ENCODE results near the gene ATRNL1.
"Not testable (repeated sequence)": the region's sequence is repeated elsewhere in the genome, so short reads cannot be mapped to it uniquely, and the experiment has no call there.

ATRNL1 gene

DNA sequence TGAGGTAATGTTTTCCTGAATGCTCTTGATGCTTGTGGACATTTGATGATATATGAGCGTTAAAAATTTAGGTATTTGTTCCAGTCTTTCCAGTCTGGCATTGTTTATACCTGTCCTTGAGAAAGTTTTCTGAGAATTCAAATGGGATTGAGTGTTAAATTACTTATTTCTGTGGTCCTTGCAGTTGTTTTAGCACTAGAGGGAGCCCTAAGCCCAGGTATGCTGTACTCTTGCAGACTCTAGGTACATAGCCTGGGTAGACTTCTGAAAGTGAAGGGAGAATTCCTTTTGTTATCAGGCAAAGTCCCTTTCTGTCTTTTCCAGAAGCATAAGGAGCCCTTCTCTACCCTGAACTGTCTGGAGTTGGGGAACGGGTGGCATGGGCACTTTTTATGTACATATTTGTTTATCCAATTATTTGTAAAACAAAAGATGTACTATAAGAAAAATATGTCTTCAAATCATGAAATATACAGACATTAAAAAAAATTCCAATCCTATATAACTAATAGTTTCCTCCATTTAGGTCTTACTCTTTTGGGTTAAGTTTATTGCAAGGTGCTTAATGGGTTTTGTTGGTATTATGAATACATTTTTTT, 262.1 kb downstream of the ATRNL1 start:
- no peaks in the 10 kb centered on the region for H3K4me1 ChIP-seq (ENCODE audit: insufficient read depth, insufficient read length)
- H3K4me3 ChIP-seq (ENCODE audit: insufficient read length, low read depth) = no peak overlapping the region
- H3K9me3 ChIP-seq (ENCODE audit: insufficient read depth, low read length) = no peaks in the 10 kb centered on the region
- H3K36me3 ChIP-seq (ENCODE audit: insufficient read depth, insufficient read length, low read length) = no peaks in the 10 kb centered on the region
- H3K9ac ChIP-seq (ENCODE audit: insufficient read length, low read depth) = no peak overlapping the region
- no peak for TF ChIP-seq SUZ12 (IDR thresholded peaks at IDR 0.05; ENCODE audit: extremely low read depth, insufficient read depth, insufficient read length)
- TF ChIP-seq ZNF274 (IDR thresholded peaks at IDR 0.05; ENCODE audit: low read depth, low read length) = no peak
- TF ChIP-seq YY1 (IDR thresholded peaks at IDR 0.05; ENCODE audit: insufficient read depth, insufficient read length) = no peak
- DNase-seq (ENCODE audit: low read depth, low spot score) = peak; percentile 61
- no peaks in the 10 kb centered on the region for H3K27me3 ChIP-seq (ENCODE audit: insufficient read depth, insufficient read length)

DNA sequence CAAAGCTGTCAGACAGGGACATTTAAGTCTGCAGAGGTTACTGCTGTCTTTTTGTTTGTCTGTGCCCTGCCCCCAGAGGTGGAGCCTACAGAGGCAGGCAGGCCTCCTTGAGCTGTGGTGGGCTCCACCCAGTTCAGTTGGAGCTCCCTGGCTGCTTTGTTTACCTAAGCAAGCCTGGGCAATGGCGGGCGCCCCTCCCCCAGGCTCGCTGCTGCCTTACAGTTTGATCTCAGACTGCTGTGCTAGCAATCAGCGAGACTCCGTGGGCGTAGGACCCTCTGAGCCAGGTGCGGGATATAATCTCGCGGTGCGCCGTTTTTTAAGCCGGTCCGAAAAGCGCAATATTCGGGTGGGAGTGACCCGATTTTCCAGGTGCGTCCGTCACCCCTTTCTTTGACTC, 274.8 kb downstream of the ATRNL1 start:
- H3K27me3 ChIP-seq (ENCODE audit: insufficient read depth, insufficient read length); H3K9ac ChIP-seq (ENCODE audit: insufficient read length, low read depth); H3K36me3 ChIP-seq (ENCODE audit: insufficient read depth, insufficient read length, low read length); DNase-seq (ENCODE audit: low read depth, low spot score); H3K4me3 ChIP-seq (ENCODE audit: insufficient read length, low read depth); H3K4me1 ChIP-seq (ENCODE audit: insufficient read depth, insufficient read length): not testable (repeated sequence)
- H3K9me3 ChIP-seq (ENCODE audit: insufficient read depth, low read length) = peaks cover 17% of the 10 kb centered on the region; the same call in 1 of the 2 replicates

DNA sequence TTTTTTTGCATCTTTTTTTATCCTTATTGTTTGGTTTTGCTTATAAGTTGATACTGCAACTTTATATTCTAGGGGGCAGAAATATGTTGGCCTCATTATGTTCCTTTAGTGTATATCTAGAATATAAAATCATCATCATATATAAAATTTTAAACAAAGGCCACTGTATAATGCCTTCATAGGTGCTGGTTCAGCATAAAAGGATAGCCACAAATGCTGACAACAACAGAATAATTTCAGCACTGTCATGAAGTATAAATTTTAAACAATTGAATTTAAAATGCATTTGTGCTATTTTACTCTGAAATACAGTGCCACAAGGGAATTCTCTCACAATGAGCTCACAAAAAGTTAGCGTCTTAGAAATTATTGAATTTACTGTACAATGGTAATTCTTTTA, 285.9 kb downstream of the ATRNL1 start:
- Histone ChIP-seq H3K9me3 (ENCODE audit: insufficient read depth, low read length) (no peaks in the 10 kb centered on the region), H3K9ac (ENCODE audit: insufficient read length, low read depth) (no peak overlapping the region), H3K4me1 (ENCODE audit: insufficient read depth, insufficient read length) (no peaks in the 10 kb centered on the region), H3K4me3 (ENCODE audit: insufficient read length, low read depth) (no peak overlapping the region), H3K36me3 (ENCODE audit: insufficient read depth, insufficient read length, low read length) (no peaks in the 10 kb centered on the region), H3K27me3 (ENCODE audit: insufficient read depth, insufficient read length) (no peaks in the 10 kb centered on the region)
- TF ChIP-seq YY1 (IDR thresholded peaks at IDR 0.05; ENCODE audit: insufficient read depth, insufficient read length) (no peak), SUZ12 (IDR thresholded peaks at IDR 0.05; ENCODE audit: extremely low read depth, insufficient read depth, insufficient read length) (no peak), ZNF274 (IDR thresholded peaks at IDR 0.05; ENCODE audit: low read depth, low read length) (no peak)
- no peak for DNase-seq (ENCODE audit: low read depth, low spot score)

DNA sequence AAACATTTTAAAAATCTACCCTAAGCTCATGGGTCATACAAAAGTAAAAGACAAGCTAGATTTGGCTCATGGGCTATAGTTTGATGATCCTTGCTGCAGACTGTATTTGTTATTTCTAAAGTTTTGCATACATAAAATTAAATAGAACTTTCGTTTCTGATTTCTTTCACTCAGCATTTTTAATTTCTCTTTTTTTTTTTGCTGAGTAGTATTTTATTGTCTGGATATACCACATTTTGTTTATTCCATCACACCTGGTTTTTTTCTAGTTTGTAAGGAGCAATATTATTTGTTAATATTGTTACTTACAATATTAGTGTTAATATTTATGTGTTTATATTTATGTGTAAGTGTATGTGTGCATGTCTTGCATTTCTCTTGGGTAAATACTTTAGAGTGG, 291.5 kb downstream of the ATRNL1 start:
- H3K36me3 ChIP-seq (ENCODE audit: insufficient read depth, insufficient read length, low read length) = no peaks in the 10 kb centered on the region
- TF ChIP-seq ZNF274 (IDR thresholded peaks at IDR 0.05; ENCODE audit: low read depth, low read length) = no peak
- TF ChIP-seq SUZ12 (IDR thresholded peaks at IDR 0.05; ENCODE audit: extremely low read depth, insufficient read depth, insufficient read length) = no peak
- no peak for TF ChIP-seq YY1 (IDR thresholded peaks at IDR 0.05; ENCODE audit: insufficient read depth, insufficient read length)
- DNase-seq (ENCODE audit: low read depth, low spot score) = no peak
- no peak overlapping the region for H3K4me3 ChIP-seq (ENCODE audit: insufficient read length, low read depth)
- no peak overlapping the region for H3K9ac ChIP-seq (ENCODE audit: insufficient read length, low read depth)
- no peaks in the 10 kb centered on the region for H3K4me1 ChIP-seq (ENCODE audit: insufficient read depth, insufficient read length)
- no peaks in the 10 kb centered on the region for H3K9me3 ChIP-seq (ENCODE audit: insufficient read depth, low read length)
- no peaks in the 10 kb centered on the region for H3K27me3 ChIP-seq (ENCODE audit: insufficient read depth, insufficient read length)

- Histone ChIP-seq H3K9ac (ENCODE audit: insufficient read length, low read depth) (no peak overlapping the region), H3K4me3 (ENCODE audit: insufficient read length, low read depth) (no peak overlapping the region), H3K9me3 (ENCODE audit: insufficient read depth, low read length) (no peaks in the 10 kb centered on the region), H3K27me3 (ENCODE audit: insufficient read depth, insufficient read length) (no peaks in the 10 kb centered on the region), H3K4me1 (ENCODE audit: insufficient read depth, insufficient read length) (no peaks in the 10 kb centered on the region), H3K36me3 (ENCODE audit: insufficient read depth, insufficient read length, low read length) (no peaks in the 10 kb centered on the region)
- no peak for DNase-seq (ENCODE audit: low read depth, low spot score)
- TF ChIP-seq YY1 (IDR thresholded peaks at IDR 0.05; ENCODE audit: insufficient read depth, insufficient read length) (no peak), SUZ12 (IDR thresholded peaks at IDR 0.05; ENCODE audit: extremely low read depth, insufficient read depth, insufficient read length) (no peak), ZNF274 (IDR thresholded peaks at IDR 0.05; ENCODE audit: low read depth, low read length) (no peak)
Observed at GRCh38 chr10:115390607-115391006, 297.4 kb downstream of the ATRNL1 start.

- Histone ChIP-seq H3K4me3 (ENCODE audit: insufficient read length, low read depth) (no peak overlapping the region), H3K9ac (ENCODE audit: insufficient read length, low read depth) (no peak overlapping the region), H3K27me3 (ENCODE audit: insufficient read depth, insufficient read length) (no peaks in the 10 kb centered on the region), H3K9me3 (ENCODE audit: insufficient read depth, low read length) (no peaks in the 10 kb centered on the region), H3K4me1 (ENCODE audit: insufficient read depth, insufficient read length) (no peaks in the 10 kb centered on the region), H3K36me3 (ENCODE audit: insufficient read depth, insufficient read length, low read length) (no peaks in the 10 kb centered on the region)
- no peak for TF ChIP-seq YY1 (IDR thresholded peaks at IDR 0.05; ENCODE audit: insufficient read depth, insufficient read length)
- TF ChIP-seq ZNF274 (IDR thresholded peaks at IDR 0.05; ENCODE audit: low read depth, low read length) = no peak
- TF ChIP-seq SUZ12 (IDR thresholded peaks at IDR 0.05; ENCODE audit: extremely low read depth, insufficient read depth, insufficient read length) = no peak
- DNase-seq (ENCODE audit: low read depth, low spot score) = no peak
Observed at GRCh38 chr10:115398026-115398425, 304.9 kb downstream of the ATRNL1 start.

GRCh38 chr10:115402699-115403098, 309.5 kb downstream of the ATRNL1 start:
- Histone ChIP-seq H3K27me3 (ENCODE audit: insufficient read depth, insufficient read length) (no peaks in the 10 kb centered on the region), H3K9ac (ENCODE audit: insufficient read length, low read depth) (no peak overlapping the region), H3K4me3 (ENCODE audit: insufficient read length, low read depth) (no peak overlapping the region), H3K9me3 (ENCODE audit: insufficient read depth, low read length) (no peaks in the 10 kb centered on the region), H3K36me3 (ENCODE audit: insufficient read depth, insufficient read length, low read length) (no peaks in the 10 kb centered on the region), H3K4me1 (ENCODE audit: insufficient read depth, insufficient read length) (no peaks in the 10 kb centered on the region)
- TF ChIP-seq YY1 (IDR thresholded peaks at IDR 0.05; ENCODE audit: insufficient read depth, insufficient read length) (no peak), ZNF274 (IDR thresholded peaks at IDR 0.05; ENCODE audit: low read depth, low read length) (no peak), SUZ12 (IDR thresholded peaks at IDR 0.05; ENCODE audit: extremely low read depth, insufficient read depth, insufficient read length) (no peak)
- no peak for DNase-seq (ENCODE audit: low read depth, low spot score)

DNA sequence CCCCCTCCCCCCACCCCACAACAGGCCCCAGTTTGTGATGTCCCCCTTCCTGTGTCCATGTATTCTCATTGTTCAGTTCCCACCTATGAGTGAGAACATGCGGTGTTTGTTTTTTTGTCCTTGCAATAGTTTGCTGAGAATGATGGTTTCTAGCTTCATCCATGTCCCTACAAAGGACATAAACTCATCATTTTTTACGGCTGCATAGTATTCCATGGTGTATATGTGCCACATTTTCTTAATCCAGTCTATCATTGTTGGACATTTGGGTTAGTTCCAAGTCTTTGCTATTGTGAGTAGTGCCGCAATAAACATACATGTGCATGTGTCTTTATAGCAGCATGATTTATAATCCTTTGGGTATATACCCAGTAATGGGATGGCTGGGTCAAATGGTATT, 312.7 kb downstream of the ATRNL1 start:
- not testable (repeated sequence) for H3K9ac ChIP-seq (ENCODE audit: insufficient read length, low read depth); DNase-seq (ENCODE audit: low read depth, low spot score); H3K9me3 ChIP-seq (ENCODE audit: insufficient read depth, low read length); H3K27me3 ChIP-seq (ENCODE audit: insufficient read depth, insufficient read length); H3K4me1 ChIP-seq (ENCODE audit: insufficient read depth, insufficient read length); H3K4me3 ChIP-seq (ENCODE audit: insufficient read length, low read depth); H3K36me3 ChIP-seq (ENCODE audit: insufficient read depth, insufficient read length, low read length)

Measured in NT2/D1 (cell line).